ENCODE results near the gene DLL3.
A peak's percentile ranks its signal among the peaks of the same experiment; 100 is the strongest.

- TF ChIP-seq NANOG (IDR thresholded peaks at IDR 0.05; ENCODE audit: borderline replicate concordance), result no peak
- TF ChIP-seq CTCF (conservative IDR thresholded peaks at IDR 0.05; ENCODE audit: low read depth in 2 of 2), result 0 out of 4 replicates have a peak, but pooled peaks of 1 of the 2 experiments have one; percentile 9
- no peak for TF ChIP-seq POLR2AphosphoS5 (IDR thresholded peaks at IDR 0.05; ENCODE audit: low read depth)
- no peak for TF ChIP-seq REST (IDR thresholded peaks at IDR 0.05; ENCODE audit: unreplicated experiment)
- no peak for TF ChIP-seq EZH2phosphoT487 (IDR thresholded peaks at IDR 0.05; ENCODE audit: unreplicated experiment)
- TF ChIP-seq EZH2 (IDR thresholded peaks at IDR 0.05; ENCODE audit: low read depth, unreplicated experiment), result no peak
- TF ChIP-seq CREB1 (CRISPR knock-in tag; IDR thresholded peaks at IDR 0.05; ENCODE audit: low read depth), result no peak
- TF ChIP-seq JUNB (IDR thresholded peaks at IDR 0.05; ENCODE audit: unreplicated experiment), result no peak
- no peak for TF ChIP-seq ETS1 (IDR thresholded peaks at IDR 0.05)
- no peak for TF ChIP-seq ZNF331 (CRISPR knock-in tag; IDR thresholded peaks at IDR 0.05; ENCODE audit: low read depth)
- TF ChIP-seq STAT1 (IDR thresholded peaks at IDR 0.05; ENCODE audit: unreplicated experiment), result no peak
Measured at GRCh38 chr19:39469036-39469435, 29.7 kb upstream of the DLL3 start.
